Stromal cell of bone marrow (primary cell): Measurements from ENCODE around the gene CHST11.
A peak's percentile ranks its signal among the peaks of the same experiment; 100 is the strongest.
"Not testable (repeated sequence)": the region's sequence is repeated elsewhere in the genome, so short reads cannot be mapped to it uniquely, and the experiment has no call there.

ENCODE experiments used
- DNase-seq: peaks from one replicate; pipeline ENCODE4 v3.0.0-alpha.2; 2012; ENCODE audit warnings: low read depth

CHST11 gene

GRCh38 chr12:104741497-104742367, 285.0 kb downstream of the CHST11 start:
- no peak for DNase-seq

GRCh38 chr12:104742551-104743201, 285.9 kb downstream of the CHST11 start:
- DNase-seq, result no peak

- no peak for DNase-seq
Observed at GRCh38 chr12:104743202-104743580, 286.4 kb downstream of the CHST11 start.

GRCh38 chr12:104743753-104744548, 287.2 kb downstream of the CHST11 start:
- DNase-seq, result not testable (repeated sequence)

- DNase-seq, result no peak
Observed at GRCh38 chr12:104746467-104747088, 289.8 kb downstream of the CHST11 start.

- DNase-seq, result no peak
Observed at GRCh38 chr12:104747330-104747729, 290.6 kb downstream of the CHST11 start.

- DNase-seq, result no peak
Observed at GRCh38 chr12:104747955-104748354, 291.2 kb downstream of the CHST11 start.

- DNase-seq, result no peak
Observed at GRCh38 chr12:104748356-104748755, 291.6 kb downstream of the CHST11 start.

GRCh38 chr12:104748790-104749189, 292.0 kb downstream of the CHST11 start:
- peak; percentile 13 for DNase-seq

GRCh38 chr12:104749545-104749944, 292.8 kb downstream of the CHST11 start:
- DNase-seq, result no peak

- peak; percentile 35 for DNase-seq
Observed at GRCh38 chr12:104750061-104750460, 293.3 kb downstream of the CHST11 start.

GRCh38 chr12:104751120-104751519, 294.4 kb downstream of the CHST11 start:
- DNase-seq, result no peak

GRCh38 chr12:104751594-104751993, 294.8 kb downstream of the CHST11 start:
- no peak for DNase-seq

GRCh38 chr12:104752016-104752415, 295.3 kb downstream of the CHST11 start:
- no peak for DNase-seq

- DNase-seq, result no peak
Observed at GRCh38 chr12:104752881-104753280, 296.1 kb downstream of the CHST11 start.

- no peak for DNase-seq
Observed at GRCh38 chr12:104756901-104757300, 300.2 kb downstream of the CHST11 start.

- DNase-seq, result no peak
Observed at GRCh38 chr12:104758771-104759170, 302.0 kb downstream of the CHST11 start.

GRCh38 chr12:104761091-104761490, 304.3 kb downstream of the CHST11 start:
- no peak for DNase-seq

GRCh38 chr12:104761611-104762010, 304.9 kb downstream of the CHST11 start:
- no peak for DNase-seq

GRCh38 chr12:104763168-104763805, 306.5 kb downstream of the CHST11 start:
- no peak for DNase-seq

- DNase-seq, result no peak
Observed at GRCh38 chr12:104764225-104765091, 307.7 kb downstream of the CHST11 start.
